Spleen (tissue), 7 donors: Measurements from ENCODE around the gene OPN3.

Experiments
- POLR2A ChIP-seq, 3 donors: fragments of 450-650 bp; IDR thresholded peaks; one replicate each; pipeline ENCODE4 v1.5.1; 2017; ENCODE audit warnings: antibody characterized with exemption in 3 of 3, mild to moderate bottlenecking in 1 of 3
- POLR2AphosphoS5 ChIP-seq, 3 donors: sonication (generic); formaldehyde crosslinking; IDR thresholded peaks; one replicate each; pipeline ENCODE4 v1.5.1; 2017; ENCODE audit warnings: antibody characterized with exemption in 3 of 3
- TF ChIP-seq, protein P1 (sequence below), 11 experiments: fragments of 200-600 bp in 7 of 11; fragments of 450-650 bp in 4 of 11; sonication (generic) in 4 of 11; IDR thresholded peaks in 8 of 11; conservative IDR thresholded peaks in 3 of 11; 1 replicate in 7 of 11; 2 replicates in 4 of 11; pipeline versions ENCODE4 v1.4.0 to v1.8.0; 2016 to 2021; ENCODE audit warnings: antibody characterized with exemption in 11 of 11, inconsistent platforms in 4 of 11, mild to moderate bottlenecking in 1 of 11
- donor health status: DM: no; HTN: no; CAD: no; lungs with moderate emphysema.
- donor health status: DM: no; HTN: no; CAD: no.
- donor health status: DM: no; HTN: no; CAD: no.

DNA sequence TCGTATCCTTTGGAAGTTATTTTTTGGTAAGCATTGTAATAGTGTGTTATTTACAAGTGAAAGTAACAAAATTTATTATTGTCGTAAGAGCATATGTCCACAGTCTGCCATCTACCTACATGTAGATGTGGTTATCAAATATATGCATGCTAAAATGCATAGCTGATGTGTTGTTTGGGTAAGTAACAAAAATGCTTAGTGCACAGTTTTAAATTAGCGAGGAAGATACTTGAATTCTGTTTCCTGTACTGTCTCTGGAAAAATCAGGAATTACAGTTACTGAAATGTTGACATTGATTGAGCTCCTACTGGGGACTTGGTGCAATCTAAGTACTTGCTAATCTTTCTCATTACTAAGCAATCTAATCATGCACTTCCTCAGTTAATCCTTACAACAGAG, 26.2 kb upstream of the OPN3 start:
- TF ChIP-seq, protein P1, sequence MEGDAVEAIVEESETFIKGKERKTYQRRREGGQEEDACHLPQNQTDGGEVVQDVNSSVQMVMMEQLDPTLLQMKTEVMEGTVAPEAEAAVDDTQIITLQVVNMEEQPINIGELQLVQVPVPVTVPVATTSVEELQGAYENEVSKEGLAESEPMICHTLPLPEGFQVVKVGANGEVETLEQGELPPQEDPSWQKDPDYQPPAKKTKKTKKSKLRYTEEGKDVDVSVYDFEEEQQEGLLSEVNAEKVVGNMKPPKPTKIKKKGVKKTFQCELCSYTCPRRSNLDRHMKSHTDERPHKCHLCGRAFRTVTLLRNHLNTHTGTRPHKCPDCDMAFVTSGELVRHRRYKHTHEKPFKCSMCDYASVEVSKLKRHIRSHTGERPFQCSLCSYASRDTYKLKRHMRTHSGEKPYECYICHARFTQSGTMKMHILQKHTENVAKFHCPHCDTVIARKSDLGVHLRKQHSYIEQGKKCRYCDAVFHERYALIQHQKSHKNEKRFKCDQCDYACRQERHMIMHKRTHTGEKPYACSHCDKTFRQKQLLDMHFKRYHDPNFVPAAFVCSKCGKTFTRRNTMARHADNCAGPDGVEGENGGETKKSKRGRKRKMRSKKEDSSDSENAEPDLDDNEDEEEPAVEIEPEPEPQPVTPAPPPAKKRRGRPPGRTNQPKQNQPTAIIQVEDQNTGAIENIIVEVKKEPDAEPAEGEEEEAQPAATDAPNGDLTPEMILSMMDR (IDR thresholded peaks at IDR 0.05 in 8 of 11, conservative IDR thresholded peaks at IDR 0.05 in 3 of 11): no peak
- TF ChIP-seq POLR2A (IDR thresholded peaks at IDR 0.05) (no peak), POLR2AphosphoS5 (IDR thresholded peaks at IDR 0.05) (no peak)
